Hepatic stellate cell (primary cell): Measurements from ENCODE around the gene WNT5B.

Experiments used
- DNase-seq: peaks from one replicate; pipeline ENCODE4 v3.0.0; 2011; ENCODE audit warnings: low spot score

Gene WNT5B

GRCh38 chr12:1650978-1651361 is 21.9 kb downstream of the WNT5B start:
- DNase-seq, result no peak

GRCh38 chr12:1651946-1652345 is 22.9 kb downstream of the WNT5B start:
- DNase-seq, result no peak

GRCh38 chr12:1655225-1655788 is 26.3 kb downstream of the WNT5B start:
- DNase-seq, result no peak

- no peak for DNase-seq
These were observed 27.9 kb downstream of the WNT5B start for GRCh38 chr12:1656902-1657301.

GRCh38 chr12:1657688-1658087 is 28.7 kb downstream of the WNT5B start:
- no peak for DNase-seq

GRCh38 chr12:1660304-1661187 is 31.5 kb downstream of the WNT5B start:
- no peak for DNase-seq

- DNase-seq, result peak; percentile 91
These were observed 32.7 kb downstream of the WNT5B start for GRCh38 chr12:1661553-1662335.

- no peak for DNase-seq
These were observed 33.9 kb downstream of the WNT5B start for GRCh38 chr12:1662761-1663439.

- no peak for DNase-seq
These were observed 34.6 kb downstream of the WNT5B start for GRCh38 chr12:1663440-1664132.

GRCh38 chr12:1665366-1665765 is 36.3 kb downstream of the WNT5B start:
- DNase-seq, result no peak

- no peak for DNase-seq
These were observed 37.2 kb downstream of the WNT5B start for GRCh38 chr12:1666215-1666614.

GRCh38 chr12:1666685-1667162 is 37.7 kb downstream of the WNT5B start:
- DNase-seq, result no peak

- no peak for DNase-seq
These were observed 40.0 kb downstream of the WNT5B start for GRCh38 chr12:1668833-1669543.

GRCh38 chr12:1670358-1671268 is 41.6 kb downstream of the WNT5B start:
- no peak for DNase-seq

GRCh38 chr12:1676043-1676442 is 47.0 kb downstream of the WNT5B start:
- DNase-seq, result no peak

GRCh38 chr12:1680804-1681492 is 51.9 kb downstream of the WNT5B start:
- DNase-seq, result no peak

- no peak for DNase-seq
These were observed 52.4 kb downstream of the WNT5B start for GRCh38 chr12:1681493-1681807.

GRCh38 chr12:1688086-1688710 is 59.2 kb downstream of the WNT5B start:
- DNase-seq, result no peak

- DNase-seq, result peak; percentile 97
These were observed 61.6 kb downstream of the WNT5B start, which contains the start of gene ADIPOR2 for GRCh38 chr12:1690578-1691122. TSS of gene ADIPOR2 (plus strand) at chr12:1691070. CDS start at chr12:1754344, 63,274 bp downstream.
